MG63 (cell line): Measurements from ENCODE around the gene NUP107. TPM values are rescaled to one million over a fixed set of nuclear protein-coding genes. Genes with fewer than 3 reads are reported as not detected.

Experiments used
- DNase-seq: peaks from one replicate; pipeline ENCODE4 v3.0.0-alpha.2; 2020
- H3K27me3 ChIP-seq: fragments of 250-450 bp; sonication (Bioruptor Pico); 2 replicates; pipeline ENCODE4 v1.5.1; 2020; ENCODE audit warnings: mild to moderate bottlenecking, moderate library complexity
- H3K36me3 ChIP-seq: fragments of 250-450 bp; sonication (Bioruptor Pico); 2 replicates; pipeline ENCODE4 v1.5.1; 2020; ENCODE audit warnings: mild to moderate bottlenecking, moderate library complexity
- H3K4me3 ChIP-seq: fragments of 250-450 bp; sonication (Bioruptor Pico); 2 replicates; pipeline ENCODE4 v1.5.1; 2020; ENCODE audit warnings: mild to moderate bottlenecking, moderate library complexity
- H3K9me3 ChIP-seq: fragments of 250-450 bp; sonication (Bioruptor Pico); 2 replicates; pipeline ENCODE4 v1.5.1; 2020; ENCODE audit warnings: mild to moderate bottlenecking, moderate library complexity
- total RNA-seq: library from RNA; depleted of rRNA; stranded (reverse); fragments of >200 nt; shearing (Covaris generic); gene quantifications from 2 replicates; pipeline ENCODE4 v1.2.3, GENCODE V29; 2014; ENCODE audit warnings: low replicate concordance; rRNA removed

NUP107 gene
- total RNA-seq, 1 experiment from 2014 or later, result 82.5 TPM

- Histone ChIP-seq H3K36me3 (no peaks in the 10 kb centered on the region), H3K4me3 (no peak overlapping the region), H3K27me3 (no peaks in the 10 kb centered on the region), H3K9me3 (no peaks in the 10 kb centered on the region)
- DNase-seq, result no peak
Observed at GRCh38 chr12:68785823-68786222, 99.0 kb downstream of the NUP107 start.

- no peak for DNase-seq
- Histone ChIP-seq H3K4me3 (no peak overlapping the region), H3K9me3 (no peaks in the 10 kb centered on the region), H3K27me3 (no peaks in the 10 kb centered on the region), H3K36me3 (no peaks in the 10 kb centered on the region)
Observed at GRCh38 chr12:68786929-68787328, 100.2 kb downstream of the NUP107 start.

DNA sequence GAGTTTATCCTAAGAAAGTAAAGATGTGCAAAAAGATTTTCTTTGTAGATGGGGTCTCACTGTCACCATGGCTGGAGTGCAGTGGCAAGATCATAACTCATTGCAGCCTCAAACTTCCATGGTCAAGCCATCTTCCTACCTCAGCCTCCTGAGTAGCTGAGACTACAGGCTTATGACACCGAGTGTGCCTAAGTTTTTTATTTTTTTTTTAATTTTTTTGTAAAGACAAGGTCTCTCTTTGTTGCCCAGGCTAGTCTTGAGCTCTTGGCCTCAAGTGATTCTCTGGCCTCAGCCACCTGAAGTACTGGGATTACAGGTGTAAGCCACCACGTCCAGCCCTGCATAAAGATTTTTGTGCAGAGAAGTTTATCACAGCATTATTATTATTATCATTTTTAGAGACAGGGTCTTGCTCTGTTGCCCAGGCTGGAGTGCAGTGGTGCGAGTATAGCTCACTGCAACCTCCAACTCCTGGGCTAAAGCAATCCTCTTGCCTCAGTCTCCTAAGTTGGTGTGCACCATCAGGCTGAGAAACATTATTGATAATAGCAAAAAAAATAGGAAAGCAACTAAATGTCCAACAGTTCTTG is 101.9 kb downstream of the NUP107 start:
- H3K36me3 ChIP-seq, result no peaks in the 10 kb centered on the region
- no peaks in the 10 kb centered on the region for H3K9me3 ChIP-seq
- H3K4me3 ChIP-seq, result no peak overlapping the region
- no peaks in the 10 kb centered on the region for H3K27me3 ChIP-seq
- no peak for DNase-seq

GRCh38 chr12:68789144-68789878 is 102.5 kb downstream of the NUP107 start:
- DNase-seq, result no peak
- no peak overlapping the region for H3K4me3 ChIP-seq
- no peaks in the 10 kb centered on the region for H3K9me3 ChIP-seq
- H3K36me3 ChIP-seq, result no peaks in the 10 kb centered on the region
- no peaks in the 10 kb centered on the region for H3K27me3 ChIP-seq

GRCh38 chr12:68790081-68790951 is 103.5 kb downstream of the NUP107 start:
- no peak for DNase-seq
- Histone ChIP-seq H3K4me3 (no peak overlapping the region), H3K36me3 (no peaks in the 10 kb centered on the region), H3K9me3 (no peaks in the 10 kb centered on the region), H3K27me3 (no peaks in the 10 kb centered on the region)

- no peak for DNase-seq
- Histone ChIP-seq H3K27me3 (no peaks in the 10 kb centered on the region), H3K9me3 (no peaks in the 10 kb centered on the region), H3K4me3 (no peak overlapping the region), H3K36me3 (no peaks in the 10 kb centered on the region)
Observed at GRCh38 chr12:68790952-68791234, 104.1 kb downstream of the NUP107 start.

GRCh38 chr12:68791897-68792481 is 105.2 kb downstream of the NUP107 start:
- DNase-seq, result no peak
- Histone ChIP-seq H3K9me3 (no peaks in the 10 kb centered on the region), H3K4me3 (no peak overlapping the region), H3K36me3 (no peaks in the 10 kb centered on the region), H3K27me3 (no peaks in the 10 kb centered on the region)

DNA sequence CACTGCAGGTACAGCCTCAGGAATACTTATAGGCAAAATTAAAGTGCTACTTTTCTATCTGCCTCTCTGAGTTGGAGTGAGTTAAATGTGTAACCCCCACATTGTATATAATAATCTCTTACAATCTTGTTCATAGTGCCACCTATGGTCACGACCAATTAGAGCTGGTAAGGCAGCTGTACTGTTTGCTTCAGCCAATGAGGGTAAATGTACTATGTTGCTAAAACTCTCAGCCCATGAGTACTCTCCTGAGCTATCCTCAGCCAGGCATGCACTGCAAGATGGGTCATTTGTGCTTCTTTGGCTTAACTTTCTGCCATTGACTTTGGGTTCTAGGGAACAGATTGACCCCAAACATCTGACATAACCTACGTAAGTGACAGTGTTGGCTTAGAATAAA is 106.2 kb downstream of the NUP107 start:
- Histone ChIP-seq H3K9me3 (no peaks in the 10 kb centered on the region), H3K4me3 (no peak overlapping the region), H3K36me3 (no peaks in the 10 kb centered on the region), H3K27me3 (no peaks in the 10 kb centered on the region)
- DNase-seq, result no peak

- Histone ChIP-seq H3K36me3 (no peaks in the 10 kb centered on the region), H3K4me3 (no peak overlapping the region), H3K9me3 (no peaks in the 10 kb centered on the region), H3K27me3 (no peaks in the 10 kb centered on the region)
- DNase-seq, result no peak
Observed at GRCh38 chr12:68793436-68793835, 106.7 kb downstream of the NUP107 start.

- H3K9me3 ChIP-seq, result no peaks in the 10 kb centered on the region
- H3K27me3 ChIP-seq, result no peaks in the 10 kb centered on the region
- H3K36me3 ChIP-seq, result no peaks in the 10 kb centered on the region
- no peak for DNase-seq
- H3K4me3 ChIP-seq, result no peak overlapping the region
Observed at GRCh38 chr12:68793975-68794652, 107.3 kb downstream of the NUP107 start.

DNA sequence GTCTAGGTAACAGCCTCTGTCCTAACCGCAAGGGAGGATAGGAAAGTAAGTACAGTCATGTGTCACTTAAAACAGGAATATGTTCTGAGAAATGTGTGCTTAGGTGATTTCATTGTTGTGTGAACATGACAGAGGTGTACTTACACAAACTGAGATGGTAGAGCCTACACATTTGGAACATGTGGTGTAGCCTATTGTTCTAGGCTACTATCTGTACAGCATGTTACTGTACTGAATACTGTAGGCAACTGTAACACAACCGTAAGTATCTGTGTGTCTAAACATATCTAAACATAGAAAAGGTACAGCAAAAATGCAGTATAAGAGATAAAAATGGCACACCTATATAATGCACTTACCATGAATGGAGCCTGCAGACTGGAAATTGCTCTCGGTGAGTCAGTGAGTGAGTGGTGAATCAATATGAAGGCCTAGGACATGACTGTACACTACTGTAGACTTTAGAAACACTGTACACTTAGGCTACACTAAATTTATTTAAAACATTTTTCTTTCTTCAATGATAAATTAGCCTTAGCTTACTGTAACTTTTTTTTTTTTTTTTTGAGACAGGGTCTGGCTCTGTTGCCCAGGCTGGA is 108.0 kb downstream of the NUP107 start:
- Histone ChIP-seq H3K27me3 (no peaks in the 10 kb centered on the region), H3K9me3 (no peaks in the 10 kb centered on the region), H3K36me3 (no peaks in the 10 kb centered on the region), H3K4me3 (no peak overlapping the region)
- peak; percentile 20 for DNase-seq

Other genes with a start within 250 kb of the NUP107 start
- 94.7 and 294 TPM in 2 replicates for gene RAP1B, start 76.1 kb upstream of the NUP107 start, total RNA-seq
- gene SLC35E3, start 59.2 kb downstream of the NUP107 start, total RNA-seq, result 0.99 and 2.2 TPM in 2 replicates
- 17.4 and 38.3 TPM in 2 replicates for gene MDM2, start 121.2 kb downstream of the NUP107 start, total RNA-seq
- gene CPM, start 246.2 kb downstream of the NUP107 start, total RNA-seq, result 1.7 and 4.6 TPM in 2 replicates